GM12873 (cell line): ENCODE measurements around the gene SV2C.

ENCODE experiments used
- CTCF ChIP-seq: IDR thresholded peaks from 2 replicates; pipeline ENCODE4 v1.5.1; 2012; ENCODE audit warnings: low read depth, mild to moderate bottlenecking, moderate library complexity, low read length, control low read depth; ENCODE audit not compliant: insufficient read depth; ENCODE audit errors: missing control alignments

SV2C gene

GRCh38 chr5:76257225-76257833 is 174.1 kb downstream of the SV2C start:
- TF ChIP-seq CTCF, result no peak

- no peak for TF ChIP-seq CTCF
These were observed 174.7 kb downstream of the SV2C start for GRCh38 chr5:76257897-76258296.

- no peak for TF ChIP-seq CTCF
These were observed 181.5 kb downstream of the SV2C start for GRCh38 chr5:76264681-76265080.

- TF ChIP-seq CTCF, result no peak
These were observed 186.2 kb downstream of the SV2C start for GRCh38 chr5:76269259-76269931.

- TF ChIP-seq CTCF, result no peak
These were observed 186.9 kb downstream of the SV2C start for GRCh38 chr5:76269932-76270610.

GRCh38 chr5:76271836-76272235 is 188.7 kb downstream of the SV2C start:
- TF ChIP-seq CTCF, result no peak

GRCh38 chr5:76273206-76273885 is 190.2 kb downstream of the SV2C start:
- no peak for TF ChIP-seq CTCF
